ENCODE measurements around the gene SPAG16. TPM values are rescaled to one million over a fixed set of nuclear protein-coding genes. Genes with fewer than 3 reads are reported as not detected.

Gene SPAG16
- total and polyA plus RNA-seq, 2 of the 13 experiments (the other 11 are each of a cell fraction or from before 2014, with no cell fraction given) = 9.6 to 26.5 TPM

GRCh38 chr2:214358506-214358905, 1074.2 kb downstream of the SPAG16 start:
- Histone ChIP-seq H3K4me1 (ENCODE audit: insufficient read depth, low read length) (no peaks in the 10 kb centered on the region), H3K27ac (ENCODE audit: extremely low read length, insufficient read depth, low read length) (no peak overlapping the region), H3K27me3 (ENCODE audit: control insufficient read depth in 1 of 2, insufficient read depth in 2 of 2, low read length in 2 of 2) (no peaks in the 10 kb centered on the region; a peak in 1 of 5 replicates), H3K79me2 (ENCODE audit: insufficient read depth, low read length) (no peaks in the 10 kb centered on the region), H3K4me3 (replicated peaks in 1 of 3; ENCODE audit: insufficient read depth in 1 of 3, low read depth in 2 of 3, low read length in 3 of 3) (no peak overlapping the region), H4K20me1 (ENCODE audit: insufficient read depth, low read length) (no peaks in the 10 kb centered on the region), H3K9me3 (ENCODE audit: low read length) (peaks cover 5% of the 10 kb centered on the region; the same call in 1 of the 2 replicates), H3K36me3 (replicated peaks in 1 of 2; ENCODE audit: control insufficient read depth in 1 of 2, insufficient read depth in 2 of 2, low read length in 2 of 2) (no peaks in the 10 kb centered on the region), H3K9ac (ENCODE audit: insufficient read depth, low read depth, low read length) (no peak overlapping the region), H3K4me2 (ENCODE audit: low read depth, low read length) (no peak overlapping the region), H2AFZ (ENCODE audit: low read length) (no peak overlapping the region)
- ATAC-seq (no peak), FAIRE-seq (no peak), DNase-seq (ENCODE audit: low spot score) (no peak)
- BruUV-seq (replicated peaks) = no TSS peak
- ChIA-PET CTCF (ENCODE audit: low intra/inter-chr PET ratio, low total read pairs) (no interaction called here), POLR2A (no interaction called here)
- WGBS (ENCODE audit: low lambda C conversion rate) = 0% methylated on average over 1 of the region's 1 CpG
- intact Hi-C loops (cut with micrococcal nuclease; ENCODE audit: unreplicated experiment) = no loop called here
- TF ChIP-seq, protein P1, sequence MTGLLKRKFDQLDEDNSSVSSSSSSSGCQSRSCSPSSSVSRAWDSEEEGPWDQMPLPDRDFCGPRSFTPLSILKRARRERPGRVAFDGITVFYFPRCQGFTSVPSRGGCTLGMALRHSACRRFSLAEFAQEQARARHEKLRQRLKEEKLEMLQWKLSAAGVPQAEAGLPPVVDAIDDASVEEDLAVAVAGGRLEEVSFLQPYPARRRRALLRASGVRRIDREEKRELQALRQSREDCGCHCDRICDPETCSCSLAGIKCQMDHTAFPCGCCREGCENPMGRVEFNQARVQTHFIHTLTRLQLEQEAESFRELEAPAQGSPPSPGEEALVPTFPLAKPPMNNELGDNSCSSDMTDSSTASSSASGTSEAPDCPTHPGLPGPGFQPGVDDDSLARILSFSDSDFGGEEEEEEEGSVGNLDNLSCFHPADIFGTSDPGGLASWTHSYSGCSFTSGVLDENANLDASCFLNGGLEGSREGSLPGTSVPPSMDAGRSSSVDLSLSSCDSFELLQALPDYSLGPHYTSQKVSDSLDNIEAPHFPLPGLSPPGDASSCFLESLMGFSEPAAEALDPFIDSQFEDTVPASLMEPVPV (CRISPR knock-in tag; IDR thresholded peaks at IDR 0.05) = no peak
- TF ChIP-seq ZNF724P (CRISPR knock-in tag; IDR thresholded peaks at IDR 0.05; ENCODE audit: borderline replicate concordance) (no peak), NKX3-1 (CRISPR knock-in tag; IDR thresholded peaks at IDR 0.05) (no peak), NFE2L1 (CRISPR knock-in tag; IDR thresholded peaks at IDR 0.05; ENCODE audit: borderline replicate concordance) (no peak), THAP9 (CRISPR knock-in tag; IDR thresholded peaks at IDR 0.05; ENCODE audit: borderline replicate concordance) (no peak), YEATS2 (CRISPR knock-in tag; IDR thresholded peaks at IDR 0.05; ENCODE audit: borderline replicate concordance) (no peak), ZNF33B (CRISPR knock-in tag; IDR thresholded peaks at IDR 0.05) (no peak), ZNF552 (CRISPR knock-in tag; IDR thresholded peaks at IDR 0.05; ENCODE audit: borderline replicate concordance) (no peak), HDAC1 (CRISPR knock-in tag; IDR thresholded peaks at IDR 0.05) (no peak), TBX3 (IDR thresholded peaks at IDR 0.05; ENCODE audit: borderline replicate concordance) (no peak), HMG20A (CRISPR knock-in tag; IDR thresholded peaks at IDR 0.05; ENCODE audit: borderline replicate concordance) (no peak)
- TF ChIP-seq, protein P2, sequence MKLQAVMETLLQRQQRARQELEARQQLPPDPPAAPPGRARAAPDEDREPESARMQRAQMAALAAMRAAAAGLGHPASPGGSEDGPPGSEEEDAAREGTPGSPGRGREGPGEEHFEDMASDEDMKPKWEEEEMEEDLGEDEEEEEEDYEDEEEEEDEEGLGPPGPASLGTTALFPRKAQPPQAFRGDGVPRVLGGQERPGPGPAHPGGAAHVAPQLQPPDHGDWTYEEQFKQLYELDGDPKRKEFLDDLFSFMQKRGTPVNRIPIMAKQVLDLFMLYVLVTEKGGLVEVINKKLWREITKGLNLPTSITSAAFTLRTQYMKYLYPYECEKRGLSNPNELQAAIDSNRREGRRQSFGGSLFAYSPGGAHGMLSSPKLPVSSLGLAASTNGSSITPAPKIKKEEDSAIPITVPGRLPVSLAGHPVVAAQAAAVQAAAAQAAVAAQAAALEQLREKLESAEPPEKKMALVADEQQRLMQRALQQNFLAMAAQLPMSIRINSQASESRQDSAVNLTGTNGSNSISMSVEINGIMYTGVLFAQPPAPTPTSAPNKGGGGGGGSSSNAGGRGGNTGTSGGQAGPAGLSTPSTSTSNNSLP (IDR thresholded peaks at IDR 0.05; ENCODE audit: low read depth, low read length) = no peak
- in situ Hi-C loops (cut with HindIII; ENCODE audit: extremely low pct_ligation_motif_present, low pct_unique_long_range_greater_than_20kb) = no loop called here
